GM18870 (cell line): ENCODE results near the gene TPD52L2.
"Not testable (repeated sequence)": the region's sequence is repeated elsewhere in the genome, so short reads cannot be mapped to it uniquely, and the experiment has no call there.

Experiments
- ATAC-seq: cut with Tn5 transposase; IDR thresholded peaks from one replicate; pipeline ENCODE4 v1.9.1; 2021; ENCODE audit warnings: moderate library complexity; ENCODE audit not compliant: unreplicated experiment

The TPD52L2 gene

GRCh38 chr20:63895202-63895951 lies 30.3 kb downstream of the TPD52L2 start:
- ATAC-seq, result no peak

GRCh38 chr20:63895952-63896263 lies 30.8 kb downstream of the TPD52L2 start:
- no peak for ATAC-seq

- ATAC-seq, result no peak
Observed at GRCh38 chr20:63896264-63897105, 31.4 kb downstream of the TPD52L2 start.

- no peak for ATAC-seq
Observed at GRCh38 chr20:63897978-63898561, 33.0 kb downstream of the TPD52L2 start.

- ATAC-seq, result no peak
Observed at GRCh38 chr20:63898882-63899558, 34.0 kb downstream of the TPD52L2 start.

- ATAC-seq, result no peak
Observed at GRCh38 chr20:63900413-63900812, 35.3 kb downstream of the TPD52L2 start.

GRCh38 chr20:63903796-63904561 lies 38.9 kb downstream of the TPD52L2 start:
- no peak for ATAC-seq

- ATAC-seq, result no peak
Observed at GRCh38 chr20:63908008-63908682, 43.1 kb downstream of the TPD52L2 start.

- no peak for ATAC-seq
Observed at GRCh38 chr20:63911176-63911575, 46.1 kb downstream of the TPD52L2 start.

GRCh38 chr20:63913768-63914167 lies 48.7 kb downstream of the TPD52L2 start:
- ATAC-seq, result no peak

- no peak for ATAC-seq
Observed at GRCh38 chr20:63915471-63915870, 50.4 kb downstream of the TPD52L2 start.

- not testable (repeated sequence) for ATAC-seq
Observed at GRCh38 chr20:63916371-63916939, 51.4 kb downstream of the TPD52L2 start.

GRCh38 chr20:63917811-63918210 lies 52.7 kb downstream of the TPD52L2 start:
- no peak for ATAC-seq

- no peak for ATAC-seq
Observed at GRCh38 chr20:63919130-63919529, 54.1 kb downstream of the TPD52L2 start.

GRCh38 chr20:63920226-63920625 lies 55.2 kb downstream of the TPD52L2 start:
- ATAC-seq, result no peak

GRCh38 chr20:63923651-63924050 lies 58.6 kb downstream of the TPD52L2 start:
- no peak for ATAC-seq

- ATAC-seq, result no peak
Observed at GRCh38 chr20:63924241-63924640, 59.2 kb downstream of the TPD52L2 start.

GRCh38 chr20:63926298-63926697 lies 61.2 kb downstream of the TPD52L2 start:
- no peak for ATAC-seq

GRCh38 chr20:63929071-63929470 lies 64.0 kb downstream of the TPD52L2 start:
- ATAC-seq, result no peak

- ATAC-seq, result not testable (repeated sequence)
Observed at GRCh38 chr20:63929473-63929883, 64.4 kb downstream of the TPD52L2 start.
